Stomach (tissue), 4 donors: ENCODE measurements around the gene ARHGAP1.

Experiments used
- POLR2AphosphoS5 ChIP-seq, 3 donors: sonication (generic); formaldehyde crosslinking; IDR thresholded peaks; one replicate each; pipeline ENCODE4 v1.6.1; 2016; ENCODE audit warnings: antibody characterized with exemption in 3 of 3
- TF ChIP-seq, protein P1 (sequence below), 7 experiments: fragments of 450-650 bp in 4 of 7; fragments of 200-600 bp in 3 of 7; sonication (generic) in 3 of 7; IDR thresholded peaks; one replicate each; pipeline ENCODE4 v1.5.1; 2016 to 2019; ENCODE audit warnings: antibody characterized with exemption in 7 of 7, control low read depth in 2 of 7, mild to moderate bottlenecking in 1 of 7

DNA sequence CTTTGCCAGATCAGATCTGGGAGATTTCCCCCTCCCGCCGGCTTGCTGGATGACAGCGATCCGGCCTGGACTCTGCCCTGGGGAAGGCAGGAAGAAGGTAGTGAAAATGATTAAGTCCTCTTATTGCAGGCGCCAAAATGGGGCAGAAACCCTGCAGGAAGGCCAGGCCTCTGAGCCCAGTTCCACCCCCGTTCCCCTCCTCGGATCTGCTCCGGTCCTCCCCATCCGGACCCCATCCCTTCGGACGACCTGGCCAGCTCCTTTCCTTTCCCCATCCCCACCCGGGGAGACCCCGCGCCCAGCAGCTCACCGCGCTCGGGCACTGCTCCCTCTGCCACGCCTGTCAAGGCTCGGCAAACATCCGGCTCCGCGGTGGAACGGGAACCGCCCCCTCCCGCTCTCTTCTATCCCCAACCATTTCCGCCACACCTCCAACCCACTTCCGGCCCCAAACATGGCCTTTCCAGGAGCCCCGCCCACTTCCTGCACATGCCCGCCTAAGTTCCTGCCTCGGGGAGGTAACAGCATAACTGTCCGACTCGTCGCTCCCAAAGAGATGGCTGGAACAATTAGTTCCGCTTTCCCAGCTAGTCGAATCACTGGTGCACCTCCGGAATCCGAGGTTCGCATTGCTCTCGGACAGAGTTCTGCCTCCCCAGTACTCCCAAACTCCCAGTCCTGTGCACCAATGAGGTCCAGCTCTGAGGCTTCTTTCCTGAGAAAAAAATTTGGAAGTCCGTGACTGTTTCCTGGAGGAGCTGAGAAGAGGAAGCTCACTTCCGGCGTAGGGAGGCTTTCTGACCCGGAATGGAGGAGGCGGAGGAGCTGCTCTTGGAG lies at the start of gene ARHGAP1, which contains the start of gene ZNF408:
- TF ChIP-seq, protein P1, sequence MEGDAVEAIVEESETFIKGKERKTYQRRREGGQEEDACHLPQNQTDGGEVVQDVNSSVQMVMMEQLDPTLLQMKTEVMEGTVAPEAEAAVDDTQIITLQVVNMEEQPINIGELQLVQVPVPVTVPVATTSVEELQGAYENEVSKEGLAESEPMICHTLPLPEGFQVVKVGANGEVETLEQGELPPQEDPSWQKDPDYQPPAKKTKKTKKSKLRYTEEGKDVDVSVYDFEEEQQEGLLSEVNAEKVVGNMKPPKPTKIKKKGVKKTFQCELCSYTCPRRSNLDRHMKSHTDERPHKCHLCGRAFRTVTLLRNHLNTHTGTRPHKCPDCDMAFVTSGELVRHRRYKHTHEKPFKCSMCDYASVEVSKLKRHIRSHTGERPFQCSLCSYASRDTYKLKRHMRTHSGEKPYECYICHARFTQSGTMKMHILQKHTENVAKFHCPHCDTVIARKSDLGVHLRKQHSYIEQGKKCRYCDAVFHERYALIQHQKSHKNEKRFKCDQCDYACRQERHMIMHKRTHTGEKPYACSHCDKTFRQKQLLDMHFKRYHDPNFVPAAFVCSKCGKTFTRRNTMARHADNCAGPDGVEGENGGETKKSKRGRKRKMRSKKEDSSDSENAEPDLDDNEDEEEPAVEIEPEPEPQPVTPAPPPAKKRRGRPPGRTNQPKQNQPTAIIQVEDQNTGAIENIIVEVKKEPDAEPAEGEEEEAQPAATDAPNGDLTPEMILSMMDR (IDR thresholded peaks at IDR 0.05), result no peak
- TF ChIP-seq POLR2AphosphoS5 (IDR thresholded peaks at IDR 0.05), result peak; percentile 64 to 96 (median 94)
